Measurements from ENCODE around the gene FEM1A.
"Not testable (repeated sequence)": the region's sequence is repeated elsewhere in the genome, so short reads cannot be mapped to it uniquely, and the experiment has no call there.

The FEM1A gene

GRCh38 chr19:4774136-4774535 is 17.4 kb upstream of the FEM1A start:
- no peak for DNase-seq

DNA sequence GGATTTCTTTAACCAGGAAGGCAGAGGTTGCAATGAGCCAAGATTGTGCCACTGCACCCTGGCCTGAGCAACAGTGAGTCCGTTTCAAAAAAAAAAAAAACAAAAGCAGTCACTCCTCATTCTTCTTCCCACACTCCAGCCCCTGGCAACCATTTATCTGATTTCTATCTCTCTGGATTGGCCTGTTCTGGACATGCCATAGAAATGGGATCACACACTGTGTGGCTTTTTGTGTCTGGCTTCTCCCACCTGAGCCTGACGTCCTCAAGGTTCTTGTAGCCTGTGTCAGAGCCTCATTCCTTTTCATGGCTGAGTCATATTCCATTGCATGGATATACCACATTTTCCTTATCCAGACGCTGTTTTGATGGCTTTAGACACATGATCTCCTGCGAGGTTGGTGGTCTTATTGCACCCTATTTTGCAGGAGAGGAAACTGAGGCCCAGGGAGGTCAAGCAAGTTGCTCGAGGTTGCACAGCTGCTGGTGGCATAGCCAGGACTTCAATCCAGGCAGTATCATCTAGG is 15.8 kb upstream of the FEM1A start:
- no peak for DNase-seq

- DNase-seq = no peak
Measured at GRCh38 chr19:4776436-4777211, 14.9 kb upstream of the FEM1A start.

- DNase-seq = not testable (repeated sequence)
Measured at GRCh38 chr19:4778124-4778523, 13.4 kb upstream of the FEM1A start.

- DNase-seq = no peak
Measured at GRCh38 chr19:4780860-4781259, 10.7 kb upstream of the FEM1A start.

- DNase-seq = no peak
Measured at GRCh38 chr19:4781801-4782200, 9.7 kb upstream of the FEM1A start.

GRCh38 chr19:4786412-4787016 is 5.0 kb upstream of the FEM1A start:
- DNase-seq = not testable (repeated sequence)

- DNase-seq = not testable (repeated sequence)
Measured at GRCh38 chr19:4792019-4792865, 708 bp downstream of the FEM1A start.

DNA sequence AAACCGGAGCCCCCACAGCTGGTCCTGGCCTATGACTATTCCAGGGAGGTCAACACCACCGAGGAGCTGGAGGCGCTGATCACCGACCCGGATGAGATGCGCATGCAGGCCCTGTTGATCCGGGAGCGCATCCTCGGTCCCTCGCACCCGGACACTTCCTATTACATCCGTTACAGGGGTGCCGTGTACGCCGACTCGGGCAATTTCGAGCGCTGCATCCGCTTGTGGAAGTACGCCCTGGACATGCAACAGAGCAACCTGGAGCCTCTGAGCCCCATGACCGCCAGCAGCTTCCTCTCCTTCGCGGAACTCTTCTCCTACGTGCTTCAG is 1.3 kb downstream of the FEM1A start:
- not testable (repeated sequence) for DNase-seq

DNA sequence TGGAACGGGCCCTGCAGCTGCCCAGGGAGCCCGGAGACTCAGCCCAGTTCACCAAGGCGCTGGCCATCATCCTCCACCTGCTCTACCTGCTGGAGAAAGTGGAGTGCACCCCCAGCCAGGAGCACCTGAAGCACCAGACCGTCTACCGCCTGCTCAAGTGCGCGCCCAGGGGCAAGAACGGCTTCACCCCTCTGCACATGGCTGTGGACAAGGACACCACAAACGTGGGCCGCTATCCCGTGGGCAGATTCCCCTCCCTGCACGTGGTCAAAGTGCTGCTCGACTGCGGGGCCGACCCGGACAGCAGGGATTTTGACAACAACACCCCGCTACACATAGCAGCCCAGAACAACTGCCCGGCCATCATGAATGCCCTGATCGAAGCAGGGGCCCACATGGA is 1.7 kb downstream of the FEM1A start:
- not testable (repeated sequence) for DNase-seq

GRCh38 chr19:4794971-4795370 is 3.4 kb downstream of the FEM1A start:
- DNase-seq = no peak

GRCh38 chr19:4795400-4795799 is 3.9 kb downstream of the FEM1A start:
- DNase-seq = no peak

GRCh38 chr19:4800591-4801081 is 9.1 kb downstream of the FEM1A start:
- DNase-seq = no peak

GRCh38 chr19:4801085-4801619 is 9.6 kb downstream of the FEM1A start:
- no peak for DNase-seq

- no peak for DNase-seq
Measured at GRCh38 chr19:4802711-4803110, 11.2 kb downstream of the FEM1A start.

GRCh38 chr19:4803736-4804695 is 12.5 kb downstream of the FEM1A start:
- DNase-seq = peak; percentile 15

- DNase-seq = not testable (repeated sequence)
Measured at GRCh38 chr19:4805140-4805539, 13.6 kb downstream of the FEM1A start.

- DNase-seq = no peak
Measured at GRCh38 chr19:4806384-4806783, 14.8 kb downstream of the FEM1A start.

DNA sequence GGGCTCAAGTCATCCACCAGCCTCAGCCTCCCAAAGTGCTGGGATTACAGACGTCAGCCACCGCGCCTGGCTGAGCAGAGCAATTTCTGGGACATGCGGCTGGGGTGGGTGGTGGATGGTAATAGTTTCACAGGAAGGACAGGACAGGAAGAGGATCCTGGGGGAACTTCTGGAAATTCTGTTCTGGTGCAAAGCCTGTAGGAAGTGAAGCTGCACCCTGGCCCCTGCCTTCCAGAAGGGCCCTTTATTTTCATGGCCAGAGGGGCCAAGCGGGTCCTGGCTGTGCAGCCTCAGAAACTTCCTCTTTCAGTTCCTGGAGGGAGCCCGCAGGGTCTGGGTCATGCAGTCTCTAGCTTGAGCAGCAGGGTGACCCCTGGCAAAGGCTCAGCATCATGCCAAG is 15.7 kb downstream of the FEM1A start:
- no peak for DNase-seq

DNA sequence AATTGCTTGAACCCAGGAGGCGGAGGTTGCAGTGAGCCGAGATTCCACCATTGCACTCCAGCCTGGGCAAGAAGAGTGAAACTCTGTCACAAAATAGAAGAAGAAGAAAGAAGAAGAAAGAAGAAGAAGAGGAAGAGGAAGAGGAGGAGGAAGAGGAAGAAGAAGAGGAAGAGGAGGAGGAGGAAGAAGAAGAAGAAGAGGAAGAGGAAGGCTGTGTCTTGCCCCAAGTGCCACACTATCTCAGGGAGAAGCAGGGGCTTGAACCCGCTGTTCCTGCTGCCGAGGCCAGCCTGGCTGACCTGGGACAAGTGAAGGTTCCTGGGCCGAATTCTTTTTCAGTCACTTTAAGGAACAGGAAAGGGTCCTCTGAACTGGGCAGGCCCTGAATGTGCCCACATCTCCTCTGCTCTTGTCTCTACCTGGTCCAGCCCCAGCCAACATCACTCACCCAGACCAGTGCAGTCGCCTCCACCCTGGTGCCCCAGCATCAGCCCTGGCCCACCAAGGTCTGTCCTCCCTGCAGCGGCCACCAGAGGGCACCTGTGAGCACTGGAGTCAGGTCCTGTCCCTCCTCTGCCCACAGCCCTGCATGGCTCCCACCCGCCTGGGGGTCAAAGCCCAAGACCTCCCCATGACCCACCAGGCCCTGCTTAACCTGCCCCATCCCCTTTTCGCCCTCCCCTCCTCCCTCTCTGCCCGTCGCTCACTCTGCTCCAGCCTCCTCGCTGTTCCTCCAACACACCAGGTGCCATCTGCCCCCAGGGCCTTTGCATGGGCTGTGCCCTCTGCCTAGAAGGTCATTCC is 20.0 kb downstream of the FEM1A start:
- peak; percentile 7 for DNase-seq

Measured in NCI-H1694 (cell line).